H54 (cell line): ENCODE data around the gene PLK3.
A peak's percentile ranks its signal among the peaks of the same experiment; 100 is the strongest.
"Not testable (repeated sequence)": the region's sequence is repeated elsewhere in the genome, so short reads cannot be mapped to it uniquely, and the experiment has no call there.

Experiments used
- DNase-seq: peaks from one replicate; pipeline ENCODE4 v3.0.0; 2011; ENCODE audit warnings: low spot score, mixed read lengths; ENCODE audit not compliant: insufficient read length
- FAIRE-seq: peaks from 3 replicates; lab custom pipeline; 2011; peaks lifted over from hg19 to GRCh38; lab: Jason Lieb, UNC
- POLR2A ChIP-seq: IDR thresholded peaks from 2 replicates; pipeline ENCODE4 v1.6.1; 2011; ENCODE audit warnings: low read depth, mild to moderate bottlenecking, low read length

PLK3 gene

GRCh38 chr1:44808938-44809917 lies 9.1 kb downstream of the PLK3 start:
- TF ChIP-seq POLR2A, result 0 out of 2 replicates have a peak, but pooled peaks have one; percentile 3
- no peak for DNase-seq
- FAIRE-seq, result no peak

- FAIRE-seq (peak; percentile 36), DNase-seq (no peak)
- no peak for TF ChIP-seq POLR2A
Observed at GRCh38 chr1:44810101-44810761, 10.1 kb downstream of the PLK3 start.

- not testable (repeated sequence) for DNase-seq, FAIRE-seq
Observed at GRCh38 chr1:44810762-44811105, 10.6 kb downstream of the PLK3 start.

GRCh38 chr1:44811234-44811633 lies 11.1 kb downstream of the PLK3 start:
- no peak for FAIRE-seq
- TF ChIP-seq POLR2A, result no peak
- no peak for DNase-seq

GRCh38 chr1:44812822-44813543 lies 12.8 kb downstream of the PLK3 start:
- no peak for TF ChIP-seq POLR2A
- DNase-seq (no peak), FAIRE-seq (no peak)

- DNase-seq, FAIRE-seq: not testable (repeated sequence)
Observed at GRCh38 chr1:44815926-44816325, 15.7 kb downstream of the PLK3 start.

- no peak for FAIRE-seq
- no peak for TF ChIP-seq POLR2A
- no peak for DNase-seq
Observed at GRCh38 chr1:44817307-44817706, 17.1 kb downstream of the PLK3 start.

- no peak for TF ChIP-seq POLR2A
- no peak for FAIRE-seq
- no peak for DNase-seq
Observed at GRCh38 chr1:44817771-44818495, 17.8 kb downstream of the PLK3 start.

- DNase-seq, result no peak
- no peak for FAIRE-seq
- no peak for TF ChIP-seq POLR2A
Observed at GRCh38 chr1:44819196-44819607, 19.0 kb downstream of the PLK3 start.

GRCh38 chr1:44819608-44820327 lies 19.6 kb downstream of the PLK3 start:
- peak; percentile 85 for TF ChIP-seq POLR2A
- peak; percentile 76 for FAIRE-seq
- peak; percentile 82 for DNase-seq

- no peak for DNase-seq
- FAIRE-seq, result no peak
- TF ChIP-seq POLR2A, result no peak
Observed at GRCh38 chr1:44820328-44821239, 20.4 kb downstream of the PLK3 start.

GRCh38 chr1:44821240-44821715 lies 21.1 kb downstream of the PLK3 start:
- no peak for FAIRE-seq
- DNase-seq, result no peak
- no peak for TF ChIP-seq POLR2A
